Activated T-cell treated with anti-CD3 and anti-CD28 coated beads, Interleukin-2, amount 50 U/mL, for 4 hours (primary cell): ENCODE results near the gene OR2Z1. TPM values are rescaled to one million over a fixed set of nuclear protein-coding genes. Genes with fewer than 3 reads are reported as not detected.
"Not testable (repeated sequence)": the region's sequence is repeated elsewhere in the genome, so short reads cannot be mapped to it uniquely, and the experiment has no call there.

Source experiments
- ATAC-seq, 2 donors: fragments of 200-7000 bp; cut with Tn5 transposase; one replicate each; pipeline ENCODE4 v1.10.0; 2021
- DNase-seq: peaks from one replicate; pipeline ENCODE4 v3.0.0-alpha.2; 2020
- H3K27me3 Mint-ChIP-seq: one replicate; pipeline ENCODE4 v1.8.0; 2021; ENCODE audit warnings: low read depth, mixed read lengths
- H3K36me3 Mint-ChIP-seq: one replicate; pipeline ENCODE4 v1.8.0; 2022; ENCODE audit warnings: mixed read lengths; ENCODE audit not compliant: insufficient read depth
- H3K4me1 Mint-ChIP-seq: one replicate; pipeline ENCODE4 v1.8.0; 2021; ENCODE audit warnings: low read depth, mixed read lengths
- H3K4me3 Mint-ChIP-seq: one replicate; pipeline ENCODE4 v1.8.0; 2021; ENCODE audit warnings: mild to moderate bottlenecking, moderate library complexity, mixed read lengths
- H3K9me3 Mint-ChIP-seq: one replicate; pipeline ENCODE4 v1.8.0; 2021; ENCODE audit warnings: mixed read lengths
- total RNA-seq, 3 donors: library from RNA; stranded (reverse); gene quantifications; one replicate each; pipeline ENCODE4 v1.2.1, GENCODE V29; 2021

Gene OR2Z1
- total RNA-seq, 3 donors from 2014 or later = not detected

DNA sequence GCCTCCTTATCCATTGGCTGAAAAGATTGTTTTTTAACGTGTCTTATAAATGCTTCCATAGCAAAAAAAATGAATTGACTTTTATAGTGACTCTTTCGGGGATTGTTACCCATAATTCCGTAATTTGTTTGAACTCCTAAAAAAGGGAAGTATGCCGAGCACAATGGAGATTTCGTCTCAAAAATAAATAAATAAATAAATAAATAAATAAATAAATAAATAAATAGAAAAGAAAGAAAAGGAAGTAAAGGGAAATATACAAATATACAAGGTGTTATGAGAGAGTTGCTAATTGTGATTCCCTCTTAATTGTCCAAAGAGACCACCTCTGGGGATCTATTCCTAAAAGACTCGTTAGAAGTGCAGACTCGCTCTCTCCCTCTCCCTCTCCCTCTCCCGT is 16.9 kb downstream of the OR2Z1 start:
- DNase-seq (no peak), ATAC-seq (no peak)
- H3K4me3 Mint-ChIP-seq = no peak overlapping the region
- no peaks in the 10 kb centered on the region for H3K9me3 Mint-ChIP-seq
- no peaks in the 10 kb centered on the region for H3K36me3 Mint-ChIP-seq
- no peaks in the 10 kb centered on the region for H3K27me3 Mint-ChIP-seq
- no peaks in the 10 kb centered on the region for H3K4me1 Mint-ChIP-seq

DNA sequence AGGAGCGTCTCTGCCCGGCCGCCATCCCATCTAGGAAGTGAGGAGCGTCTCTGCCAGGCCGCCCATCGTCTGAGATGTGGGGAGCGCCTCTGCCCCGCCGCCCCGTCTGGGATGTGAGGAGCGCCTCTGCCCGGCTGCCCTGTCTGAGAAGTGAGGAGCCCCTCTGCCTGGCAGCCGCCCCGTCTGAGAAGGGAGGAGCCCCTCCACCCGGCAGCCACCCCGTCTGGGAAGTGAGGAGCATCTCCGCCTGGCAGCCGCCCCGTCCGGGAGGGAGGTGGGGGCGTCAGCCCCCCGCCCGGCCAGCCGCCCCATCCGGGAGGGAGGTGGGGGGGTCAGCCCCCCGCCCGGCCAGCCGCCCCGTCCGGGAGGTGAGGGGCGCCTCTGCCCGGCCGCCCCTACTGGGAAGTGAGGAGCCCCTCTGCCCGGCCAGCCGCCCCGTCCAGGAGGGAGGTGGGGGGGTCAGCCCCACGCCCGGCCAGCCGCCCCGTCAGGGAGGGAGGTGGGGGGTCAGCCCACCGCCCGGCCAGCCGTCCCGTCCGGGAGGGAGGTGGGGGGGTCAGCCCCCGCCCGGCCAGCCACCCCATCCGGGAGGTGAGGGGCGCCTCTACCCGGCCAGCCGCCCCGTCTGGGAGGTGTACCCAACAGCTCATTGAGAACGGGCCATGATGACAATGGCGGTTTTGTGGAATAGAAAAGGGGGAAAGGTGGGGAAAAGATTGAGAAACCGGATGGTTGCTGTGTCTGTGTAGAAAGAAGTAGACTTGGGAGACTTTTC is 18.0 kb downstream of the OR2Z1 start:
- not testable (repeated sequence) for ATAC-seq

DNA sequence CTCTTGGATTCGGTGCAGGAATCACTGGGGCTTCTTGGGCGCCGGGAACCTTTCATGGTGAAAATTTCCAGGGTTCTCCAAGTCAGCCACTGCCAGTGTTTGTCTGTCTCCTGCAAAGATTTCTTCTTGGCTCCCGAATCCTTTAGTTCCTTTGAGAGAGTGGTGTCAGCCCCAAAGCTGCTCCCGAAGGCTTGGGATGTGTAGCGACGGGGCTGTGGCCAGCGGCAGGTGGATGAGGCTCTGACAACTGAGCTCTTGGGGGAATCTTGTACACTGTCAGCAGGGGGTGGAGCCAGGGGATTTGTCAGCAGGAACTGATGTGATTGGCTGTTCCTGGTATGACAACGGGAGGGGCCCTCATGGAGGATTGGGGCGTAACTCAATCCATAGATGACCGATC is 45.8 kb downstream of the OR2Z1 start:
- H3K4me3 Mint-ChIP-seq, H3K4me1 Mint-ChIP-seq, H3K9me3 Mint-ChIP-seq, DNase-seq, ATAC-seq, H3K27me3 Mint-ChIP-seq, H3K36me3 Mint-ChIP-seq: not testable (repeated sequence)

More for the DNA sequence above, 18.0 kb downstream of the OR2Z1 start:
- not testable (repeated sequence) for H3K4me1 Mint-ChIP-seq, H3K4me3 Mint-ChIP-seq, H3K27me3 Mint-ChIP-seq, DNase-seq, H3K9me3 Mint-ChIP-seq, H3K36me3 Mint-ChIP-seq

DNA sequence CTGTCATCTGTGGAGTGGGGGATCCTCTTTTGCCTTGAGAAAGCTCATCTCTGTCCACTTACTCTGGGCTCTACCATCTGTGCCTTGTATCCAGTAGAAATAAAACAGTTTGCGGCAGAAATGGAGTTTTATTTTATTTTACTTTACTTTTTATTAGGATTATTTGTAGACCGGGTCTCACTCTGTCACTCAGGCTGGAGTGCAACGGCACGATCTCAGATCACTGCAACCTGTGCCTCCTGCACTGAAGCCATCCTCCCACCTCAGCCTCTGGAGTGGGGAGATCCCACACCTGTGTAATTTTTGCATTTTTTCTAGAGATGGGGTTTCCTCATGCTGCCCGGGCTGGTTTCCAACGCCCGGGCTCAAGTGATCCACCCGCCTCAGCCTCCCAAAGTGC is 47.8 kb downstream of the OR2Z1 start:
- ATAC-seq, DNase-seq, H3K9me3 Mint-ChIP-seq, H3K4me1 Mint-ChIP-seq, H3K27me3 Mint-ChIP-seq, H3K36me3 Mint-ChIP-seq, H3K4me3 Mint-ChIP-seq: not testable (repeated sequence)

DNA sequence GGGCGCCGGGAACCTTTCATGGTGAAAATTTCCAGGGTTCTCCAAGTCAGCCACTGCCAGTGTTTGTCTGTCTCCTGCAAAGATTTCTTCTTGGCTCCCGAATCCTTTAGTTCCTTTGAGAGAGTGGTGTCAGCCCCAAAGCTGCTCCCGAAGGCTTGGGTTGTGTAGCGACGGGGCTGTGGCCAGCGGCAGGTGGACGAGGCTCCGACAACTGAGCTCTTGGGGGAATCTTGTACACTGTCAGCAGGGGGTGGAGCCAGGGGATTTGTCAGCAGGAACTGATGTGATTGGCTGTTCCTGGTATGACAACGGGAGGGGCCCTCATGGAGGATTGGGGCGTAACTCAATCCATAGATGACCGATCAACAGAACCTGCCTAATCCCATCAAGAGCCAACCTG is 52.2 kb downstream of the OR2Z1 start:
- H3K4me3 Mint-ChIP-seq, H3K4me1 Mint-ChIP-seq, DNase-seq, H3K27me3 Mint-ChIP-seq, ATAC-seq, H3K9me3 Mint-ChIP-seq, H3K36me3 Mint-ChIP-seq: not testable (repeated sequence)

Other genes with a start within 250 kb of the OR2Z1 start
- gene PRAM1, start 219.0 kb upstream of the OR2Z1 start, total RNA-seq = under 1 TPM in 1 of 3 donors, not detected in 2; 0.13 TPM
- gene ZNF414, start 207.5 kb upstream of the OR2Z1 start, total RNA-seq = 10 to 100 TPM; 27.8 to 31.2 (median 29.4) TPM
- 1 to 10 TPM; 4.6 to 8.0 (median 6.6) TPM for gene MYO1F, start 144.2 kb upstream of the OR2Z1 start, total RNA-seq
- gene ADAMTS10, start 110.9 kb upstream of the OR2Z1 start, total RNA-seq = 1 to 10 TPM; 1.1 to 3.1 (median 1.5) TPM
- not detected for gene NFILZ, start 91.0 kb upstream of the OR2Z1 start, total RNA-seq
- not detected for gene ACTL9, start 22.8 kb upstream of the OR2Z1 start, total RNA-seq
- 10 to 100 TPM; 28.7 to 30.7 (median 29.0) TPM for gene ZNF558, start 110.7 kb downstream of the OR2Z1 start, total RNA-seq
- gene MBD3L1, start 110.7 kb downstream of the OR2Z1 start, total RNA-seq = not detected